ENCODE measurements around the gene GPR179.

- TF ChIP-seq CTCF (IDR thresholded peaks at IDR 0.05) (no peak), POLR2A (IDR thresholded peaks at IDR 0.05) (no peak)
These were observed 13.7 kb downstream of the GPR179 start for GRCh38 chr17:38329808-38330730.

Measured in breast epithelium (tissue), 3 donors.